ENCODE data around the gene STN1. TPM values are rescaled to one million over a fixed set of nuclear protein-coding genes. Genes with fewer than 3 reads are reported as not detected.

STN1 gene
- total RNA-seq, 1 experiment from 2014 or later = 74.7 TPM

DNA sequence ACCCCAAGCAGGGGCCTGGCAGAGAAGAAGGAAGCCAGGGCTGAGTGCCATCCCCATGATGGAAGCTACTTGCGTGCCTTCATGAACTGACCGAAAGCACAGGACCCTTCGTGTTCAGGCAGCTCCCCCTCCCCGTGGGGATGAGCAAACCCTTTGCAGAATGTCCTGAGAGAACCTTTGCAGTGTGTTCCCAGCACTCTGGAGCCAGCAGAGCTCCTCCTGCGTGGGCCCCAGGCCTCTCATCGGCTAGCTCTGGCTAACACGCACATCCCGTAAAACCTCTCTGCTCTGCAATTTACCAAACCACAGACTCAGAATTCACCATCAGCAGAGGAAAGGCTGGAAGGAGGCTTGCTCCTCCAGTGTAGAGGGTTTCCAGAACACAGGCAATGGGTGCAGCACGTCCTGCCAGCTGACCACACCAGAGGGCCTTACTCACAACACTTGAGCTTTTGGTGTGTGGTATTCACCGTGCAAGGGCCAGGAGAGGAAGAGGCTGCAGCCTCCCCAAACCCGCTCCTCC lies 65.7 kb downstream of the STN1 start:
- ChIA-PET RAD21 (ENCODE audit: low non-redundant PET in 1 of 2, low total read pairs in 2 of 2, uncharacterized antibody in 2 of 2, unreplicated experiment in 2 of 2) (no interaction called here), POLR2A (no interaction called here), CTCF (interaction anchor here (1.8 kb wide), 1 partner anchor 140 kb away, joined by 7 read pairs; no protein-coding TSS in a partner anchor)
- Histone ChIP-seq H3K9ac (ENCODE audit: low read length) (no peak overlapping the region), H3K4me2 (ENCODE audit: low read length) (no peak overlapping the region), H3K4me3 (replicated peaks in 1 of 2; ENCODE audit: low read depth in 1 of 2, low read length in 2 of 2) (no peak overlapping the region), H3K79me2 (ENCODE audit: insufficient read depth, low read length) (no peaks in the 10 kb centered on the region), H3K9me3 (ENCODE audit: control insufficient read depth in 1 of 2, insufficient read depth in 1 of 2, low read depth in 1 of 2, low read length in 2 of 2) (no peaks in the 10 kb centered on the region), H3K9me2 (ENCODE audit: insufficient read depth) (no peaks in the 10 kb centered on the region), H3K4me1 (ENCODE audit: control insufficient read depth in 1 of 2, insufficient read depth in 2 of 2, low read length in 2 of 2) (no peaks in the 10 kb centered on the region), H2AFZ (ENCODE audit: low read depth, low read length, poor library complexity, severe bottlenecking) (no peak overlapping the region), H3K27ac (ENCODE audit: low read depth, low read length) (no peak overlapping the region), H4K20me1 (ENCODE audit: insufficient read depth) (no peaks in the 10 kb centered on the region), H3K27me3 (ENCODE audit: insufficient read depth, low read length) (peaks cover 4% of the 10 kb centered on the region; the same call in 1 of the 2 replicates), H3K36me3 (ENCODE audit: control insufficient read depth in 1 of 2, insufficient read depth in 2 of 2, low read length in 2 of 2) (no peaks in the 10 kb centered on the region)
- DNase-seq (ENCODE audit: low read depth, low spot score) (no peak), ATAC-seq (no peak)
- no TSS peak for BruUV-seq (replicated peaks)
- intact Hi-C loops (cut with micrococcal nuclease) = no loop called here
- no peak for TF ChIP-seq RAD21 (IDR thresholded peaks at IDR 0.05; ENCODE audit: low read depth)
- TF ChIP-seq YY1 (IDR thresholded peaks at IDR 0.05; ENCODE audit: extremely low read depth, insufficient replicate concordance, low read depth, low read length) = no peak
- TF ChIP-seq SIN3A (IDR thresholded peaks at IDR 0.05; ENCODE audit: low read depth) = no peak
- TF ChIP-seq, protein P1, sequence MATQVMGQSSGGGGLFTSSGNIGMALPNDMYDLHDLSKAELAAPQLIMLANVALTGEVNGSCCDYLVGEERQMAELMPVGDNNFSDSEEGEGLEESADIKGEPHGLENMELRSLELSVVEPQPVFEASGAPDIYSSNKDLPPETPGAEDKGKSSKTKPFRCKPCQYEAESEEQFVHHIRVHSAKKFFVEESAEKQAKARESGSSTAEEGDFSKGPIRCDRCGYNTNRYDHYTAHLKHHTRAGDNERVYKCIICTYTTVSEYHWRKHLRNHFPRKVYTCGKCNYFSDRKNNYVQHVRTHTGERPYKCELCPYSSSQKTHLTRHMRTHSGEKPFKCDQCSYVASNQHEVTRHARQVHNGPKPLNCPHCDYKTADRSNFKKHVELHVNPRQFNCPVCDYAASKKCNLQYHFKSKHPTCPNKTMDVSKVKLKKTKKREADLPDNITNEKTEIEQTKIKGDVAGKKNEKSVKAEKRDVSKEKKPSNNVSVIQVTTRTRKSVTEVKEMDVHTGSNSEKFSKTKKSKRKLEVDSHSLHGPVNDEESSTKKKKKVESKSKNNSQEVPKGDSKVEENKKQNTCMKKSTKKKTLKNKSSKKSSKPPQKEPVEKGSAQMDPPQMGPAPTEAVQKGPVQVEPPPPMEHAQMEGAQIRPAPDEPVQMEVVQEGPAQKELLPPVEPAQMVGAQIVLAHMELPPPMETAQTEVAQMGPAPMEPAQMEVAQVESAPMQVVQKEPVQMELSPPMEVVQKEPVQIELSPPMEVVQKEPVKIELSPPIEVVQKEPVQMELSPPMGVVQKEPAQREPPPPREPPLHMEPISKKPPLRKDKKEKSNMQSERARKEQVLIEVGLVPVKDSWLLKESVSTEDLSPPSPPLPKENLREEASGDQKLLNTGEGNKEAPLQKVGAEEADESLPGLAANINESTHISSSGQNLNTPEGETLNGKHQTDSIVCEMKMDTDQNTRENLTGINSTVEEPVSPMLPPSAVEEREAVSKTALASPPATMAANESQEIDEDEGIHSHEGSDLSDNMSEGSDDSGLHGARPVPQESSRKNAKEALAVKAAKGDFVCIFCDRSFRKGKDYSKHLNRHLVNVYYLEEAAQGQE (IDR thresholded peaks at IDR 0.05; ENCODE audit: low read depth) = no peak
- no peak for TF ChIP-seq FOSL1 (IDR thresholded peaks at IDR 0.05; ENCODE audit: low read depth)
- no peak for TF ChIP-seq ZNF274 (IDR thresholded peaks at IDR 0.05; ENCODE audit: low read depth, low read length)
- no peak for TF ChIP-seq CBX3 (IDR thresholded peaks at IDR 0.05; ENCODE audit: low read depth)
- no peak for TF ChIP-seq ATF3 (IDR thresholded peaks at IDR 0.05)
- TF ChIP-seq ZFX (IDR thresholded peaks at IDR 0.05) = no peak
- TF ChIP-seq TCF7L2 (IDR thresholded peaks at IDR 0.05; ENCODE audit: borderline replicate concordance, extremely low read depth, insufficient read depth, insufficient read length) = no peak
- TF ChIP-seq POLR2A (IDR thresholded peaks at IDR 0.05; ENCODE audit: borderline replicate concordance, extremely low read depth, insufficient read depth, insufficient read length) = no peak
- TF ChIP-seq, protein P2, sequence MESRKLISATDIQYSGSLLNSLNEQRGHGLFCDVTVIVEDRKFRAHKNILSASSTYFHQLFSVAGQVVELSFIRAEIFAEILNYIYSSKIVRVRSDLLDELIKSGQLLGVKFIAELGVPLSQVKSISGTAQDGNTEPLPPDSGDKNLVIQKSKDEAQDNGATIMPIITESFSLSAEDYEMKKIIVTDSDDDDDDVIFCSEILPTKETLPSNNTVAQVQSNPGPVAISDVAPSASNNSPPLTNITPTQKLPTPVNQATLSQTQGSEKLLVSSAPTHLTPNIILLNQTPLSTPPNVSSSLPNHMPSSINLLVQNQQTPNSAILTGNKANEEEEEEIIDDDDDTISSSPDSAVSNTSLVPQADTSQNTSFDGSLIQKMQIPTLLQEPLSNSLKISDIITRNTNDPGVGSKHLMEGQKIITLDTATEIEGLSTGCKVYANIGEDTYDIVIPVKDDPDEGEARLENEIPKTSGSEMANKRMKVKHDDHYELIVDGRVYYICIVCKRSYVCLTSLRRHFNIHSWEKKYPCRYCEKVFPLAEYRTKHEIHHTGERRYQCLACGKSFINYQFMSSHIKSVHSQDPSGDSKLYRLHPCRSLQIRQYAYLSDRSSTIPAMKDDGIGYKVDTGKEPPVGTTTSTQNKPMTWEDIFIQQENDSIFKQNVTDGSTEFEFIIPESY (IDR thresholded peaks at IDR 0.05; ENCODE audit: extremely low read depth, insufficient replicate concordance, low read length) = no peak
- no peak for TF ChIP-seq JUND (IDR thresholded peaks at IDR 0.05)
- TF ChIP-seq POLR2AphosphoS5 (IDR thresholded peaks at IDR 0.05; ENCODE audit: low read depth, low read length) = no peak
- TF ChIP-seq CEBPB (IDR thresholded peaks at IDR 0.05; ENCODE audit: low read depth) = no peak
- TF ChIP-seq EZH2 (IDR thresholded peaks at IDR 0.05) = no peak
- no peak for TF ChIP-seq ELF1 (IDR thresholded peaks at IDR 0.05; ENCODE audit: borderline replicate concordance, low read depth)
